Brain microvascular endothelial cell (primary cell): ENCODE data around the gene TNFRSF19.

Source experiments
- DNase-seq: peaks from one replicate; pipeline ENCODE4 v3.0.0-alpha.2; 2020
- H3K27ac ChIP-seq: fragments of 250-450 bp; sonication (Bioruptor Pico); 2 replicates; pipeline ENCODE4 v1.5.1; 2020; ENCODE audit warnings: mild to moderate bottlenecking, moderate library complexity
- H3K27me3 ChIP-seq: fragments of 250-450 bp; sonication (Bioruptor Pico); replicated peaks from 2 replicates; pipeline ENCODE4 v1.5.1; 2020; ENCODE audit warnings: mild to moderate bottlenecking
- H3K36me3 ChIP-seq: fragments of 250-450 bp; sonication (Bioruptor Pico); replicated peaks from 2 replicates; pipeline ENCODE4 v1.5.1; 2020; ENCODE audit warnings: mild to moderate bottlenecking
- H3K4me3 ChIP-seq: 2 replicates; pipeline ENCODE4 v1.5.1; 2011; ENCODE audit warnings: low read depth, mild to moderate bottlenecking, control low read depth, low read length, moderate library complexity
- CTCF ChIP-seq: IDR thresholded peaks from 2 replicates; pipeline ENCODE4 v1.5.1; 2011; ENCODE audit warnings: low read depth, mild to moderate bottlenecking, moderate library complexity, low read length, control low read depth, inconsistent platforms; ENCODE audit errors: missing control alignments
- in situ Hi-C: cut with HindIII; loops from 2 replicates; pipeline ENCODE4 v1.10.0; 2017; ENCODE audit warnings: low sequenced_read_pairs, low pct_ligation_motif_present

TNFRSF19 gene

DNA sequence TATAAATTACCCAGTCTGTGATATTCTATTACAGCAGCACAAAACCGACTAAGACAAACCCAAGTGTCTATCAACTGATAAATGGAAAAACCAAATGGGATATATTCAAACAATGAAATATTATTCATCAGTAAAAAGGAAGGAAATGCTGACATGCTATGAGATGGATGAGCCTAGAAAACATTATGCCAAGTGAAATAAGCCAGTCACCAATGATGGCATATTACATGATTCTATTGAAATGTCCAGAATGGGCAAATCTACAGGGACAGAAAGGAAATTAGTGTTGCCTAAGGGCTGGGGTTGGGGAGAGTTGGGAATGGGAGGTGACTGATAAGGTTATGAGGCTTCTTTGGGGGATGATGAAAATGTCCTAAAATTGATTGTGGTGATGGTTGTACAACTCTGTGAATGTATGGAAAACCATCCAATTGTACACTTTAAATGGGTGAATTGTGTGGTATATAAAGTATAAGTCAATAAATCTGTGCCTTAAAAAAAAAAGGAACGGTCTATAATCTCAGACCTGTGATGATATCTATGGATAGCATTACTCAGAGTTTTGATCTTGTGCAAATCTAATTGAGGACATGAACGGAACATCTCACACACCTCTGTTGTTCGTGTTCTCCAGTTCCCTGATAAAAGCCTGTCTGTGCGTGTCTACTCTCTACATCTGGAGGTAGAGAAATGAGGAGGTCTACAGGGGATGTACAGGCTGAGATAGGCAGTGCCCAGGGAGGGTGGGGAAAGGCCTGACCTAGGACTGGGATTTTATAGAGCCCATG lies 49.0 kb downstream of the TNFRSF19 start:
- in situ Hi-C loops, result no loop called here
- Histone ChIP-seq H3K4me3 (no peak overlapping the region), H3K27ac (peak overlapping the region; percentile 97), H3K36me3 (no peaks in the 10 kb centered on the region), H3K27me3 (no peaks in the 10 kb centered on the region)
- no peak for TF ChIP-seq CTCF
- no peak for DNase-seq

DNA sequence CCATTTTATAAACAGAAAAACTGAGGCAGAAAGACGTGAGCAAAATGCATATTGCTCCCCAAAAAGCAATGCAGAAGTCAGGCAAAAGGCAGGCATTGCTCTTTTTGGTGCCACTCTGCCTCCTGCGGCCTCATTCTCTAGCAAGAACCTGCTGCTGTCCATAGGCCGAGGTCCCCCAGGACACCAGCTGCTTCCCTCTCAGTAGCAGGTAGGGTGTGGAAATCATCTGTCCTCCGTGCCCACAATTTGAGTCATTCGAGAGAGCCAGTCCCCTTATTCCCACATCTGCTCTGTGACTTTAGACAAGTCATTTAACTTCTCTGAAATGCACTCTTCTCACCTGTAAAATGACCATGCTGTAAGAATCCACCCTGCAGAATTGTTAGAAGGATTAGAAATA lies 50.0 kb downstream of the TNFRSF19 start:
- no peak for TF ChIP-seq CTCF
- Histone ChIP-seq H3K36me3 (no peaks in the 10 kb centered on the region), H3K4me3 (no peak overlapping the region), H3K27me3 (no peaks in the 10 kb centered on the region), H3K27ac (no peak overlapping the region)
- no peak for DNase-seq
- in situ Hi-C loops, result no loop called here

DNA sequence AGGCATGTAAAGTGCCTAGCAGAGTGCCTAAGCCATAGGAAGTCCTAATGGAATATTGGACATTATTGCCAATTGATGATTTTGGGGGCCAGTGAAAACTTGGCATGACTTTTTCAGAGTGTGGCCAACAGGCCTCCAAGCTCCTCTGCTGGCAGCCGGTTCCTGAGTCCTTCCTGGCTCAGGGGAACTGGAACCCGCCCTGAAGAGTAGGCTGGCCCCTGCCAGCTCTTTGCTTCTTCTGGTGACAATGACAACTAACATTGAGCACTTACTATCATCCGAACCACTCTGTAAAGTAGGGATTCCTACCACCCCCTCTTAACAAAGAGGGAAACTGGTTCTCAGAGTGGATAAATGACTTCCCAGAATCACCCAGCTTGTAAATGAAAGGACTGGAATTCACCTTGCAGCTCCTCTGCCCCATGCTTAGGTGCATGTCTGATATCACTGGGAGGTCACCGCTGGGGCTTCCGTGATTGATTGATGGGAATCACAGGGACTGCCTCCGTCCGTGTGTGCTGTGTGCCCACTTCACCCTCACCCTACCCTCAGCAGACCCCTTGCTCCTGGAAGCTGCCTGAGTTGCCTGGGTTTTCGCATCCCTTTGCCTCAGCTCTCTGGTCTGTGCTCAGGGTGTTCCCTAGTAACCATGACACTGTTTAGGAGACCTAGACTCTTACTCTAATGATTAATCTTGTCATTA lies 50.6 kb downstream of the TNFRSF19 start:
- no peaks in the 10 kb centered on the region for H3K36me3 ChIP-seq
- in situ Hi-C loops, result no loop called here

GRCh38 chr13:23621316-23621645 lies 51.1 kb downstream of the TNFRSF19 start:
- DNase-seq, result peak; percentile 94
- Histone ChIP-seq H3K27me3 (no peaks in the 10 kb centered on the region), H3K36me3 (no peaks in the 10 kb centered on the region), H3K4me3 (no peak overlapping the region), H3K27ac (peak overlapping the region; percentile 50)
- TF ChIP-seq CTCF, result no peak
- in situ Hi-C loops, result no loop called here

More for the DNA sequence above, 50.6 kb downstream of the TNFRSF19 start:
- no peak for DNase-seq
- TF ChIP-seq CTCF, result no peak
- Histone ChIP-seq H3K27ac (peak overlapping the region; percentile 50), H3K4me3 (no peak overlapping the region), H3K27me3 (no peaks in the 10 kb centered on the region)

GRCh38 chr13:23622985-23623384 lies 52.8 kb downstream of the TNFRSF19 start:
- no peaks in the 10 kb centered on the region for H3K36me3 ChIP-seq
- DNase-seq, result no peak
- in situ Hi-C loops, result no loop called here
- TF ChIP-seq CTCF, result no peak
- H3K27ac ChIP-seq, result no peak overlapping the region
- H3K4me3 ChIP-seq, result no peak overlapping the region
- no peaks in the 10 kb centered on the region for H3K27me3 ChIP-seq
